AG10803 (cell line): ENCODE data around the gene RAB40C.

ENCODE experiments used
- DNase-seq: peaks from one replicate; pipeline ENCODE4 v3.0.0; 2010; ENCODE audit warnings: low read depth
- H3K4me3 ChIP-seq: 2 replicates; pipeline ENCODE4 v1.5.1; 2011; ENCODE audit warnings: mild to moderate bottlenecking, low read length, control low read depth
- TF ChIP-seq, protein P1 (sequence below): conservative IDR thresholded peaks from 2 replicates; pipeline ENCODE4 v1.5.1; 2011; ENCODE audit warnings: mild to moderate bottlenecking, low read length, control low read depth, inconsistent platforms

RAB40C gene

GRCh38 chr16:678209-678857 lies 88.5 kb downstream of the RAB40C start:
- no peak overlapping the region for H3K4me3 ChIP-seq
- DNase-seq = no peak
- TF ChIP-seq, protein P1, sequence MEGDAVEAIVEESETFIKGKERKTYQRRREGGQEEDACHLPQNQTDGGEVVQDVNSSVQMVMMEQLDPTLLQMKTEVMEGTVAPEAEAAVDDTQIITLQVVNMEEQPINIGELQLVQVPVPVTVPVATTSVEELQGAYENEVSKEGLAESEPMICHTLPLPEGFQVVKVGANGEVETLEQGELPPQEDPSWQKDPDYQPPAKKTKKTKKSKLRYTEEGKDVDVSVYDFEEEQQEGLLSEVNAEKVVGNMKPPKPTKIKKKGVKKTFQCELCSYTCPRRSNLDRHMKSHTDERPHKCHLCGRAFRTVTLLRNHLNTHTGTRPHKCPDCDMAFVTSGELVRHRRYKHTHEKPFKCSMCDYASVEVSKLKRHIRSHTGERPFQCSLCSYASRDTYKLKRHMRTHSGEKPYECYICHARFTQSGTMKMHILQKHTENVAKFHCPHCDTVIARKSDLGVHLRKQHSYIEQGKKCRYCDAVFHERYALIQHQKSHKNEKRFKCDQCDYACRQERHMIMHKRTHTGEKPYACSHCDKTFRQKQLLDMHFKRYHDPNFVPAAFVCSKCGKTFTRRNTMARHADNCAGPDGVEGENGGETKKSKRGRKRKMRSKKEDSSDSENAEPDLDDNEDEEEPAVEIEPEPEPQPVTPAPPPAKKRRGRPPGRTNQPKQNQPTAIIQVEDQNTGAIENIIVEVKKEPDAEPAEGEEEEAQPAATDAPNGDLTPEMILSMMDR = no peak
